DOHH2 (cell line): ENCODE results near the gene METTL9.
"Not testable (repeated sequence)": the region's sequence is repeated elsewhere in the genome, so short reads cannot be mapped to it uniquely, and the experiment has no call there.

Experiments used
- EZH2phosphoT487 ChIP-seq: fragments of 200-600 bp; sonication (generic); IDR thresholded peaks from 2 replicates; pipeline ENCODE4 v1.6.1; 2017; ENCODE audit warnings: borderline replicate concordance, mild to moderate bottlenecking, antibody characterized with exemption, low read length, moderate library complexity, mixed read lengths
- TF ChIP-seq, protein P1 (sequence below): fragments of 200-600 bp; sonication (generic); IDR thresholded peaks from one replicate; pipeline ENCODE4 v1.5.1; 2014; ENCODE audit warnings: antibody characterized with exemption, mild to moderate bottlenecking, low read depth, low read length; ENCODE audit not compliant: poor library complexity, severe bottlenecking

DNA sequence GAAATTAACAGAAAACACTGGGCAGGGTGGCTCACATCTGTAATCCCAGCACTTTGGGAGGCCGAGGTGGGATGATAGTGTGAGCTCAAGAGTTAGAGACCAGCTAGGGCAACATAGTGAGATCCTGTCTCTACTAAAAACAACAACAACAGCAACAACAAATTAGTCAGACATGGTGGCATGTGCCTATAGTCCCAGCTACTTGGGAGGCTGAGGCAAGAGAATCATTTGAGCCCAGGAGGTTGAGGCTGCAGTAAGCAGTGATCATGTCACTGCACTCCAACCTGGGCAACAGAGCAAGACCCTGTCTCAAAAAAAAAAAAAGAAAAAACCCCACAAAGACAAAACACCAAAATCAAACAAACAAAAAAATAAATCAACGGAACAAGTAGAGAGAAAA lies 21.9 kb upstream of the METTL9 start:
- TF ChIP-seq, protein P1, sequence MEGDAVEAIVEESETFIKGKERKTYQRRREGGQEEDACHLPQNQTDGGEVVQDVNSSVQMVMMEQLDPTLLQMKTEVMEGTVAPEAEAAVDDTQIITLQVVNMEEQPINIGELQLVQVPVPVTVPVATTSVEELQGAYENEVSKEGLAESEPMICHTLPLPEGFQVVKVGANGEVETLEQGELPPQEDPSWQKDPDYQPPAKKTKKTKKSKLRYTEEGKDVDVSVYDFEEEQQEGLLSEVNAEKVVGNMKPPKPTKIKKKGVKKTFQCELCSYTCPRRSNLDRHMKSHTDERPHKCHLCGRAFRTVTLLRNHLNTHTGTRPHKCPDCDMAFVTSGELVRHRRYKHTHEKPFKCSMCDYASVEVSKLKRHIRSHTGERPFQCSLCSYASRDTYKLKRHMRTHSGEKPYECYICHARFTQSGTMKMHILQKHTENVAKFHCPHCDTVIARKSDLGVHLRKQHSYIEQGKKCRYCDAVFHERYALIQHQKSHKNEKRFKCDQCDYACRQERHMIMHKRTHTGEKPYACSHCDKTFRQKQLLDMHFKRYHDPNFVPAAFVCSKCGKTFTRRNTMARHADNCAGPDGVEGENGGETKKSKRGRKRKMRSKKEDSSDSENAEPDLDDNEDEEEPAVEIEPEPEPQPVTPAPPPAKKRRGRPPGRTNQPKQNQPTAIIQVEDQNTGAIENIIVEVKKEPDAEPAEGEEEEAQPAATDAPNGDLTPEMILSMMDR = not testable (repeated sequence)
- TF ChIP-seq EZH2phosphoT487 = not testable (repeated sequence)
